ENCODE results near the gene STRIP2.
"Not testable (repeated sequence)": the region's sequence is repeated elsewhere in the genome, so short reads cannot be mapped to it uniquely, and the experiment has no call there.

STRIP2 gene

GRCh38 chr7:129458171-129458570 lies 23.9 kb downstream of the STRIP2 start:
- H3K9ac ChIP-seq (ENCODE audit: low read depth, low read length), result no peak overlapping the region
- no peaks in the 10 kb centered on the region for H3K27me3 ChIP-seq (ENCODE audit: control insufficient read depth, insufficient read depth, low read length)
- no peak overlapping the region for H3K4me2 ChIP-seq (ENCODE audit: low read length)
- H3K4me3 ChIP-seq (ENCODE audit: low read length), result no peak overlapping the region
- no peaks in the 10 kb centered on the region for H3K9me3 ChIP-seq (replicated peaks; ENCODE audit: low read length)
- peaks cover 85% of the 10 kb centered on the region for H3K36me3 ChIP-seq (ENCODE audit: insufficient read depth, low read length)
- H3K4me1 ChIP-seq (ENCODE audit: control insufficient read depth, insufficient read depth, low read length), result no peaks in the 10 kb centered on the region

GRCh38 chr7:129461809-129462208 lies 27.6 kb downstream of the STRIP2 start:
- Histone ChIP-seq H3K4me1 (ENCODE audit: control insufficient read depth, insufficient read depth, low read length) (peaks cover 5% of the 10 kb centered on the region), H3K4me2 (ENCODE audit: low read length) (no peak overlapping the region), H3K9ac (ENCODE audit: low read depth, low read length) (no peak overlapping the region), H3K36me3 (ENCODE audit: insufficient read depth, low read length) (peaks cover 80% of the 10 kb centered on the region), H3K4me3 (ENCODE audit: low read length) (no peak overlapping the region), H3K27me3 (ENCODE audit: control insufficient read depth, insufficient read depth, low read length) (no peaks in the 10 kb centered on the region), H3K9me3 (replicated peaks; ENCODE audit: low read length) (no peaks in the 10 kb centered on the region)

DNA sequence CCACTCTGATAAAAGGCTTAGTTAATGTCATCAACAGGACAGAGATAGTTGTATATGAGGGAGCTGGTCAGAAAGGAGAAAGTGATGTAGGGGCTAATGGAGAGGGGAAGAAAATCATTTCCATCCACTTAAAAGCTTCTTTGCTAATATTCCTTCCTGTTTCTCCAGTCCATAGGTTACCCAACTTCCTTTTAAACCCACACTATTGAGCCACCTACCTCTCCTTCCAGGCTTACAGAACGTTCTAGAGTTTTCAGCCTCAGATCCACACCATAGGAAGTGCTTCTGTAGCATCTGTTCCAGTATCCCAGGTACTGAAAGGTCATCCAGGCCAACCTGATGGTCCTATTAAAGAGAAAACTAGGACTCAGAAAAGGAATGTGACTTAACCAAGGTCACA lies 28.2 kb downstream of the STRIP2 start:
- Histone ChIP-seq H3K36me3 (ENCODE audit: insufficient read depth, low read length) (peaks cover 78% of the 10 kb centered on the region), H3K9me3 (replicated peaks; ENCODE audit: low read length) (no peaks in the 10 kb centered on the region), H3K4me3 (ENCODE audit: low read length) (no peak overlapping the region), H3K4me1 (ENCODE audit: control insufficient read depth, insufficient read depth, low read length) (peaks cover 10% of the 10 kb centered on the region), H3K4me2 (ENCODE audit: low read length) (no peak overlapping the region), H3K27me3 (ENCODE audit: control insufficient read depth, insufficient read depth, low read length) (no peaks in the 10 kb centered on the region), H3K9ac (ENCODE audit: low read depth, low read length) (no peak overlapping the region)

GRCh38 chr7:129464194-129464593 lies 30.0 kb downstream of the STRIP2 start:
- H3K9ac ChIP-seq (ENCODE audit: low read depth, low read length), result no peak overlapping the region
- H3K4me2 ChIP-seq (ENCODE audit: low read length), result no peak overlapping the region
- peaks cover 77% of the 10 kb centered on the region for H3K36me3 ChIP-seq (ENCODE audit: insufficient read depth, low read length)
- H3K9me3 ChIP-seq (replicated peaks; ENCODE audit: low read length), result no peaks in the 10 kb centered on the region
- peaks cover 16% of the 10 kb centered on the region for H3K4me1 ChIP-seq (ENCODE audit: control insufficient read depth, insufficient read depth, low read length)
- no peaks in the 10 kb centered on the region for H3K27me3 ChIP-seq (ENCODE audit: control insufficient read depth, insufficient read depth, low read length)
- no peak overlapping the region for H3K4me3 ChIP-seq (ENCODE audit: low read length)

GRCh38 chr7:129465080-129465479 lies 30.8 kb downstream of the STRIP2 start:
- Histone ChIP-seq H3K27me3 (ENCODE audit: control insufficient read depth, insufficient read depth, low read length) (no peaks in the 10 kb centered on the region), H3K4me2 (ENCODE audit: low read length) (no peak overlapping the region), H3K9ac (ENCODE audit: low read depth, low read length) (no peak overlapping the region), H3K9me3 (replicated peaks; ENCODE audit: low read length) (no peaks in the 10 kb centered on the region), H3K4me1 (ENCODE audit: control insufficient read depth, insufficient read depth, low read length) (peaks cover 16% of the 10 kb centered on the region), H3K36me3 (ENCODE audit: insufficient read depth, low read length) (peaks cover 68% of the 10 kb centered on the region), H3K4me3 (ENCODE audit: low read length) (no peak overlapping the region)

- Histone ChIP-seq H3K9me3 (replicated peaks; ENCODE audit: low read length) (no peaks in the 10 kb centered on the region), H3K36me3 (ENCODE audit: insufficient read depth, low read length) (peaks cover 56% of the 10 kb centered on the region), H3K27me3 (ENCODE audit: control insufficient read depth, insufficient read depth, low read length) (no peaks in the 10 kb centered on the region), H3K4me1 (ENCODE audit: control insufficient read depth, insufficient read depth, low read length) (peaks cover 25% of the 10 kb centered on the region), H3K4me3 (ENCODE audit: low read length) (no peak overlapping the region), H3K9ac (ENCODE audit: low read depth, low read length) (no peak overlapping the region), H3K4me2 (ENCODE audit: low read length) (no peak overlapping the region)
These were observed 32.6 kb downstream of the STRIP2 start for GRCh38 chr7:129466796-129467195.

GRCh38 chr7:129468087-129468486 lies 33.9 kb downstream of the STRIP2 start:
- Histone ChIP-seq H3K27me3 (ENCODE audit: control insufficient read depth, insufficient read depth, low read length) (no peaks in the 10 kb centered on the region), H3K4me2 (ENCODE audit: low read length) (no peak overlapping the region), H3K4me1 (ENCODE audit: control insufficient read depth, insufficient read depth, low read length) (peaks cover 25% of the 10 kb centered on the region), H3K4me3 (ENCODE audit: low read length) (no peak overlapping the region), H3K36me3 (ENCODE audit: insufficient read depth, low read length) (peaks cover 43% of the 10 kb centered on the region), H3K9me3 (replicated peaks; ENCODE audit: low read length) (no peaks in the 10 kb centered on the region), H3K9ac (ENCODE audit: low read depth, low read length) (no peak overlapping the region)

DNA sequence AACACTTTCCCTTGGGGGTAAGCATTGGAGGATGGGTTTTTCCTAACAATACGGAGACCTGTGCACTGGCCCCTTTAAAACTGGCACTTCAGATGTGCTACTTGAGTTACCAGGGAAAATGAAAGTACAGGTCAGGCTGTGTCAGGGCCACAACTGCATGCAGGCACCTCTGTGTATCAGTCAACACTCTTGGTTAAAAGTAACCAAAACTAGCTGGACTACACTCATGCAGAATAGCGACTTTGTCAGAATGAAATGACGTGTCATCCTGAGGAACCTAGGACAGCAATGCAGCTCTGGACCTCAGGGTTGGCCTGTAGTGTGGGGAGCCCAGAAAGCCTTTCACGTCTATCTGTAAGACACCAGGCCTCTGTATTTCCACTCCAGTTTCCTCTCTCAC lies 34.3 kb downstream of the STRIP2 start:
- H3K9ac ChIP-seq (ENCODE audit: low read depth, low read length), result no peak overlapping the region

DNA sequence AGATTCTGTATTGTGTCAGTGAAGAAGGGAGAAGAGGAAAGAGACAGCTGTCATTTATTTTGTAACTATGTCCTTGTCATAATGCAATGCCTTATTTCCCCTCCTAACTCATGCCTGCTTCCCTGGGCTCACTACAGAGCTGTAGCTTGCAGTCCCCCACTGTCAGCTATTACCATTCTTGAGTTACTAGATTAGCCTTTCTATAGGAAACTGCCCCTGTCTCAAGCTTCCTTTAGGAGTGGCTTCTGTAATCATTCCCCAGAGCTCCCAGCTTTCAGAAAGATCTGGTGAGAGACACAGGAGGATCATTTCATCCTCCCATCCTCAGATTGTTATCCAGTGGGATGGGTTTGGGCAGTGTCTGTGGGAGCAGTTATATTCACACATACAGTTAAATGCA lies 35.7 kb downstream of the STRIP2 start:
- peaks cover 25% of the 10 kb centered on the region for H3K4me1 ChIP-seq (ENCODE audit: control insufficient read depth, insufficient read depth, low read length)
- H3K9ac ChIP-seq (ENCODE audit: low read depth, low read length), result no peak overlapping the region
- no peaks in the 10 kb centered on the region for H3K27me3 ChIP-seq (ENCODE audit: control insufficient read depth, insufficient read depth, low read length)
- no peaks in the 10 kb centered on the region for H3K9me3 ChIP-seq (replicated peaks; ENCODE audit: low read length)
- H3K36me3 ChIP-seq (ENCODE audit: insufficient read depth, low read length), result peaks cover 32% of the 10 kb centered on the region
- H3K4me3 ChIP-seq (ENCODE audit: low read length), result no peak overlapping the region
- H3K4me2 ChIP-seq (ENCODE audit: low read length), result no peak overlapping the region

More for the DNA sequence above, 34.3 kb downstream of the STRIP2 start:
- Histone ChIP-seq H3K4me1 (ENCODE audit: control insufficient read depth, insufficient read depth, low read length) (peaks cover 25% of the 10 kb centered on the region), H3K4me3 (ENCODE audit: low read length) (no peak overlapping the region), H3K4me2 (ENCODE audit: low read length) (no peak overlapping the region), H3K27me3 (ENCODE audit: control insufficient read depth, insufficient read depth, low read length) (no peaks in the 10 kb centered on the region), H3K9me3 (replicated peaks; ENCODE audit: low read length) (no peaks in the 10 kb centered on the region), H3K36me3 (ENCODE audit: insufficient read depth, low read length) (peaks cover 40% of the 10 kb centered on the region)

DNA sequence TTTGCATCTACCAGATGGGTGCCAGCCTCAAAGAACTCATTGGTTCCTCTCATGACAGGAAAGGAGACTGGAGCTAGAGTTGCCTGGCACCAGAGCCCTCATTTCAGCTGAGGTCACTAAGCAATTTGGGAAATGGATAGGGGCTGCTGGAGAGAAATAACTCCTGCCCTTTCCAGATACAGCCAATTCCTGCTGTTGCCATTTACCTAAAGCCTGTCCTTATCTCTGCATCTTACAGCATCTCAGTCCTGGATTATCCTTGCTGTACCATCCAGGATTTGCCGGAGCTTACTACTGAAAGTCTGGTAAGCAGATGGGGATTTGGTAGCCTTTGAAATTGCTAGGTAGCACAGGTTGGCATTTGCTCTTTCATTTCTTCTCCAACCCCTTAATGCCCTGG lies 36.2 kb downstream of the STRIP2 start:
- Histone ChIP-seq H3K27me3 (ENCODE audit: control insufficient read depth, insufficient read depth, low read length) (no peaks in the 10 kb centered on the region), H3K4me1 (ENCODE audit: control insufficient read depth, insufficient read depth, low read length) (peaks cover 25% of the 10 kb centered on the region), H3K36me3 (ENCODE audit: insufficient read depth, low read length) (peaks cover 32% of the 10 kb centered on the region), H3K4me3 (ENCODE audit: low read length) (no peak overlapping the region), H3K9me3 (replicated peaks; ENCODE audit: low read length) (no peaks in the 10 kb centered on the region), H3K9ac (ENCODE audit: low read depth, low read length) (no peak overlapping the region), H3K4me2 (ENCODE audit: low read length) (no peak overlapping the region)

DNA sequence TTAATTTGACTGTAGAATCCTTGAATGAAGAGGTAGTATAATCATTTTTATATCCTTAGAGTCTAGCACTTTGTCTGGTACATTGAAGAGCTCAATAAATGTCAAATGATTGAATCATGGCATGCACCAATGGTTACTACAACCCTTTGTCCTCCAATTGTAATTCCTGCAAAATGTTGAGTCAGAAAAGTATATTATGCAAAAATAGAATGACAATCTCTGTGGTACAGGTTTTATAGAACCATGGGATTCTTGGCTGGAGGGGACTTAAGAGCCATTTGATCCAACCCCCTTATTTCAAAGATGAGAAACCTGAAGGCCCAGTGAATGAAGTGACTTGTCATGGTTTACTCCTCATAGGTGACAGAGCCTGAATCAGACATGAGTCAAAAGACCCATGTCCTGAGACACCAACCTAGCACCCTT lies 37.2 kb downstream of the STRIP2 start:
- Histone ChIP-seq H3K36me3 (ENCODE audit: insufficient read depth, low read length) (peaks cover 26% of the 10 kb centered on the region), H3K9me3 (replicated peaks; ENCODE audit: low read length) (no peaks in the 10 kb centered on the region), H3K9ac (ENCODE audit: low read depth, low read length) (no peak overlapping the region), H3K4me1 (ENCODE audit: control insufficient read depth, insufficient read depth, low read length) (peaks cover 23% of the 10 kb centered on the region), H3K4me3 (ENCODE audit: low read length) (no peak overlapping the region), H3K27me3 (ENCODE audit: control insufficient read depth, insufficient read depth, low read length) (no peaks in the 10 kb centered on the region), H3K4me2 (ENCODE audit: low read length) (no peak overlapping the region)

DNA sequence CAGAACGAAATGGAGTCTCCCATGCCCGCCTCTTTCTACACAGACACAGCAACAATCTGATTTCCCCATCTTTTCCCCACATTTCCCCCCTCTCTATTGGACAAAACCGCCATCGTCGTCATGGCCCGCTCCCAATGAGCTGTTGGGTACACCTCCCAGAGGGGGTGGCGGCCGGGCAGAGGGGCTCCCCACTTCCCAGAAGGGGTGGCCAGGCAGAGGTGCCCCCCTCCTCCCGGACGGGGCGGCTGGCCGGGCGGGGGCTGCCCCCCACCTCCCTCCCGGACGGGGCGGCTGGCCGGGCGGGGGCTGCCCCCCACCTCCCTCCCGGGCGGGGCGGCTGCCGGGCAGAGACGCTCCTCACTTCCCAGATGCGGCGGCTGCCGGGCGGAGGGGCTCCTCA lies 41.7 kb downstream of the STRIP2 start:
- not testable (repeated sequence) for H3K4me3 ChIP-seq (ENCODE audit: low read length); H3K4me1 ChIP-seq (ENCODE audit: control insufficient read depth, insufficient read depth, low read length); H3K27me3 ChIP-seq (ENCODE audit: control insufficient read depth, insufficient read depth, low read length); H3K36me3 ChIP-seq (ENCODE audit: insufficient read depth, low read length); H3K4me2 ChIP-seq (ENCODE audit: low read length); H3K9ac ChIP-seq (ENCODE audit: low read depth, low read length); H3K9me3 ChIP-seq (replicated peaks; ENCODE audit: low read length)
